HEK293 (cell line): ENCODE data around the gene YIPF3.
A peak's percentile ranks its signal among the peaks of the same experiment; 100 is the strongest.

Source experiments
- BCL6B ChIP-seq: fragments of 450-650 bp; formaldehyde crosslinking; IDR thresholded peaks from 2 replicates; pipeline ENCODE4 v1.5.1; 2017; ENCODE audit warnings: missing biosample characterization, missing genetic modification characterization
- EGR2 ChIP-seq: fragments of 450-650 bp; formaldehyde crosslinking; IDR thresholded peaks from 2 replicates; pipeline ENCODE4 v1.5.1; 2016; ENCODE audit warnings: low read depth, missing biosample characterization, missing genetic modification characterization
- GLIS2 ChIP-seq: fragments of 450-650 bp; formaldehyde crosslinking; IDR thresholded peaks from 2 replicates; pipeline ENCODE4 v1.5.1; 2016; ENCODE audit warnings: missing biosample characterization, missing genetic modification characterization
- HOXC10 ChIP-seq: sonication (generic); formaldehyde crosslinking; IDR thresholded peaks from 2 replicates; pipeline ENCODE4 v1.8.1; 2023; ENCODE audit warnings: mild to moderate bottlenecking, missing genetic modification reagents
- MEIS1 ChIP-seq: sonication (generic); formaldehyde crosslinking; IDR thresholded peaks from 2 replicates; pipeline ENCODE4 v1.8.1; 2022; ENCODE audit warnings: missing genetic modification reagents, mild to moderate bottlenecking, borderline replicate concordance
- PRDM10 ChIP-seq: fragments of 450-650 bp; formaldehyde crosslinking; IDR thresholded peaks from 2 replicates; pipeline ENCODE4 v1.5.1; 2016; ENCODE audit warnings: missing biosample characterization, missing genetic modification characterization
- RBAK ChIP-seq: fragments of 450-650 bp; formaldehyde crosslinking; IDR thresholded peaks from 2 replicates; pipeline ENCODE4 v1.5.1; 2016; ENCODE audit warnings: missing biosample characterization, missing genetic modification characterization
- SETDB1 ChIP-seq: IDR thresholded peaks from one replicate; pipeline ENCODE4 v1.6.1; 2017; ENCODE audit warnings: mild to moderate bottlenecking, low read length, moderate library complexity, mixed read lengths; ENCODE audit not compliant: insufficient read length
- YY1 ChIP-seq: fragments of 450-650 bp; formaldehyde crosslinking; IDR thresholded peaks from 2 replicates; pipeline ENCODE4 v1.5.1; 2018; ENCODE audit warnings: missing biosample characterization, missing genetic modification characterization
- ZBTB21 ChIP-seq: fragments of 450-650 bp; formaldehyde crosslinking; IDR thresholded peaks from 2 replicates; pipeline ENCODE4 v1.5.1; 2017; ENCODE audit warnings: missing biosample characterization, missing genetic modification characterization
- ZBTB48 ChIP-seq: fragments of 450-650 bp; formaldehyde crosslinking; IDR thresholded peaks from 2 replicates; pipeline ENCODE4 v1.5.1; 2016; ENCODE audit warnings: missing biosample characterization, missing genetic modification characterization
- ZEB2 ChIP-seq: fragments of 450-650 bp; formaldehyde crosslinking; IDR thresholded peaks from 2 replicates; pipeline ENCODE4 v1.5.1; 2016; ENCODE audit warnings: missing biosample characterization, missing genetic modification characterization
- ZFHX2 ChIP-seq: fragments of 450-650 bp; formaldehyde crosslinking; conservative IDR thresholded peaks from 2 replicates; pipeline ENCODE4 v1.5.1; 2016; ENCODE audit warnings: missing biosample characterization, missing genetic modification characterization
- ZFP37 ChIP-seq: fragments of 450-650 bp; formaldehyde crosslinking; IDR thresholded peaks from 2 replicates; pipeline ENCODE4 v1.5.1; 2016; ENCODE audit warnings: missing biosample characterization, missing genetic modification characterization
- ZIC2 ChIP-seq: fragments of 450-650 bp; formaldehyde crosslinking; IDR thresholded peaks from 2 replicates; pipeline ENCODE4 v1.5.1; 2016; ENCODE audit warnings: missing biosample characterization, missing genetic modification characterization
- ZNF10 ChIP-seq: fragments of 450-650 bp; formaldehyde crosslinking; IDR thresholded peaks from 2 replicates; pipeline ENCODE4 v1.5.1; 2017; ENCODE audit warnings: missing biosample characterization, missing genetic modification characterization
- ZNF148 ChIP-seq: fragments of 450-650 bp; formaldehyde crosslinking; IDR thresholded peaks from 2 replicates; pipeline ENCODE4 v1.5.0; 2017; ENCODE audit warnings: missing biosample characterization, missing genetic modification characterization, borderline replicate concordance
- ZNF19 ChIP-seq: fragments of 450-650 bp; formaldehyde crosslinking; IDR thresholded peaks from 2 replicates; pipeline ENCODE4; 2016; ENCODE audit warnings: missing biosample characterization, missing genetic modification characterization, low read depth
- ZNF223 ChIP-seq: fragments of 450-650 bp; formaldehyde crosslinking; IDR thresholded peaks from 2 replicates; pipeline ENCODE4 v1.5.1; 2016; ENCODE audit warnings: missing biosample characterization, missing genetic modification characterization
- ZNF302 ChIP-seq: fragments of 450-650 bp; formaldehyde crosslinking; IDR thresholded peaks from 2 replicates; pipeline ENCODE4 v1.5.1; 2016; ENCODE audit warnings: missing biosample characterization, missing genetic modification characterization, low read depth
- ZNF350 ChIP-seq: fragments of 450-650 bp; formaldehyde crosslinking; IDR thresholded peaks from 2 replicates; pipeline ENCODE4 v1.5.0; 2017; ENCODE audit warnings: missing biosample characterization, mild to moderate bottlenecking, missing genetic modification characterization
- ZNF37A ChIP-seq: fragments of 450-650 bp; IDR thresholded peaks from 2 replicates; pipeline ENCODE4 v1.5.1; 2018; ENCODE audit warnings: missing biosample characterization, missing genetic modification characterization
- ZNF449 ChIP-seq: fragments of 450-650 bp; formaldehyde crosslinking; IDR thresholded peaks from 2 replicates; pipeline ENCODE4 v1.5.1; 2017; ENCODE audit warnings: missing biosample characterization, mild to moderate bottlenecking, missing genetic modification characterization, moderate library complexity
- ZNF529 ChIP-seq: fragments of 450-650 bp; formaldehyde crosslinking; IDR thresholded peaks from 2 replicates; pipeline ENCODE4 v1.5.1; 2017; ENCODE audit warnings: missing genetic modification characterization, missing biosample characterization; ENCODE audit not compliant: insufficient replicate concordance
- ZNF530 ChIP-seq: fragments of 450-650 bp; formaldehyde crosslinking; IDR thresholded peaks from 2 replicates; pipeline ENCODE4 v1.5.1; 2016; ENCODE audit warnings: low read depth, missing biosample characterization, missing genetic modification characterization
- ZNF560 ChIP-seq: fragments of 450-650 bp; formaldehyde crosslinking; IDR thresholded peaks from 2 replicates; pipeline ENCODE4 v1.5.1; 2017; ENCODE audit warnings: missing biosample characterization, missing genetic modification characterization, borderline replicate concordance
- ZNF585B ChIP-seq: fragments of 450-650 bp; formaldehyde crosslinking; IDR thresholded peaks from 2 replicates; pipeline ENCODE4 v1.5.1; 2016; ENCODE audit warnings: missing biosample characterization, missing genetic modification characterization
- ZNF626 ChIP-seq: fragments of 450-650 bp; sonication (Bioruptor Pico); formaldehyde crosslinking; IDR thresholded peaks from 2 replicates; pipeline ENCODE4 v1.5.1; 2018; ENCODE audit warnings: missing biosample characterization, missing genetic modification characterization, inconsistent platforms
- ZNF76 ChIP-seq: fragments of 450-650 bp; formaldehyde crosslinking; IDR thresholded peaks from 2 replicates; pipeline ENCODE4; 2016; ENCODE audit warnings: low read depth, missing biosample characterization, missing genetic modification characterization, borderline replicate concordance
- ZNF768 ChIP-seq: fragments of 450-650 bp; formaldehyde crosslinking; IDR thresholded peaks from 2 replicates; pipeline ENCODE4 v1.5.1; 2018; ENCODE audit warnings: missing biosample characterization, mild to moderate bottlenecking, missing genetic modification characterization
- ZNF776 ChIP-seq: fragments of 450-650 bp; formaldehyde crosslinking; IDR thresholded peaks from 2 replicates; pipeline ENCODE4 v1.5.0; 2017; ENCODE audit warnings: missing biosample characterization, missing genetic modification characterization, borderline replicate concordance
- ZNF837 ChIP-seq: fragments of 450-650 bp; formaldehyde crosslinking; IDR thresholded peaks from 2 replicates; pipeline ENCODE4 v1.5.1; 2016; ENCODE audit warnings: missing biosample characterization, missing genetic modification characterization
- ZSCAN16 ChIP-seq: fragments of 450-650 bp; formaldehyde crosslinking; IDR thresholded peaks from 2 replicates; pipeline ENCODE4 v1.5.1; 2016; ENCODE audit warnings: missing biosample characterization, missing genetic modification characterization

YIPF3 gene

GRCh38 chr6:43509984-43510826 is 6.5 kb downstream of the YIPF3 start, which contains the start of gene LRRC73 (continued):
- TF ChIP-seq PRDM10 (tag by site-specific recombination) (no peak), ZSCAN16 (tag by site-specific recombination) (no peak), ZNF148 (tag by site-specific recombination) (no peak), RBAK (tag by site-specific recombination) (no peak), ZNF449 (tag by site-specific recombination) (peak; percentile 82), MEIS1 (CRISPR knock-in tag) (no peak), ZNF37A (no peak), ZFHX2 (peak; percentile 91), ZIC2 (tag by site-specific recombination) (no peak), GLIS2 (tag by site-specific recombination) (no peak; the same call in 1 of the 2 replicates), ZNF585B (tag by site-specific recombination) (no peak), ZNF529 (tag by site-specific recombination) (no peak), EGR2 (tag by site-specific recombination) (no peak), ZNF837 (no peak), YY1 (no peak), ZNF76 (no peak), ZNF626 (tag by site-specific recombination) (no peak), ZNF302 (tag by site-specific recombination) (no peak), SETDB1 (no peak), ZNF19 (tag by site-specific recombination) (no peak), BCL6B (no peak), ZBTB48 (tag by site-specific recombination) (no peak; the same call in 1 of the 2 replicates), ZBTB21 (tag by site-specific recombination) (no peak), ZNF350 (tag by site-specific recombination) (no peak), ZNF530 (tag by site-specific recombination) (no peak), ZNF768 (no peak), ZNF560 (tag by site-specific recombination) (no peak), ZNF223 (no peak), ZNF10 (tag by site-specific recombination) (no peak), ZNF776 (no peak), ZFP37 (tag by site-specific recombination) (0 out of 2 replicates have a peak, but pooled peaks have one; percentile 17), ZEB2 (tag by site-specific recombination) (no peak), HOXC10 (CRISPR knock-in tag) (no peak; the same call in 1 of the 2 replicates)
